Calu3 (cell line): Measurements from ENCODE around the gene PODNL1. TPM values are rescaled to one million over a fixed set of nuclear protein-coding genes. Genes with fewer than 3 reads are reported as not detected.
A peak's percentile ranks its signal among the peaks of the same experiment; 100 is the strongest.

Source experiments
- BruUV-seq: library from RNA; stranded (reverse); fragments of 400-500 nt; replicated peaks from 2 replicates; lab custom pipeline; 2021; lab: Mats Ljungman, UMichigan
- CTCF ChIA-PET: fragments of 300-600 bp; sonication (Branson Sonifier 250); formaldehyde crosslinking; loops from one replicate; lab custom pipeline; 2022; ENCODE audit warnings: antibody characterized with exemption; lab: Charles Lee
- DNase-seq: peaks from one replicate; pipeline ENCODE4 v3.0.0; 2022
- H3K27ac Mint-ChIP-seq: one replicate; pipeline ENCODE4 v1.8.0; 2022; ENCODE audit warnings: mixed read lengths; ENCODE audit not compliant: unreplicated experiment
- H3K27me3 Mint-ChIP-seq: one replicate; pipeline ENCODE4 v1.8.0; 2022; ENCODE audit warnings: mixed read lengths; ENCODE audit not compliant: unreplicated experiment
- H3K36me3 Mint-ChIP-seq: one replicate; pipeline ENCODE4 v1.8.0; 2022; ENCODE audit warnings: mild to moderate bottlenecking, moderate library complexity, mixed read lengths; ENCODE audit not compliant: insufficient read depth, unreplicated experiment
- H3K4me1 Mint-ChIP-seq: one replicate; pipeline ENCODE4 v1.8.0; 2022; ENCODE audit warnings: mild to moderate bottlenecking, low read depth, mixed read lengths; ENCODE audit not compliant: unreplicated experiment
- H3K4me3 Mint-ChIP-seq: one replicate; pipeline ENCODE4 v1.8.0; 2022; ENCODE audit warnings: mild to moderate bottlenecking, low read depth, moderate library complexity, mixed read lengths; ENCODE audit not compliant: unreplicated experiment
- H3K9me3 Mint-ChIP-seq: one replicate; pipeline ENCODE4 v1.8.0; 2022; ENCODE audit warnings: low read depth, mixed read lengths; ENCODE audit not compliant: unreplicated experiment
- intact Hi-C: fragments of 100-400 bp; cut with micrococcal nuclease; formaldehyde crosslinking; loops from one replicate; pipeline ENCODE4 v1.10.0; 2022; ENCODE audit not compliant: unreplicated experiment
- total RNA-seq: library from RNA; stranded (reverse); gene quantifications from 2 replicates; pipeline ENCODE4 v1.2.3, GENCODE V29; 2022
- TF ChIP-seq, protein P1 (sequence below): fragments of 200-600 bp; IDR thresholded peaks from one replicate; pipeline ENCODE4 v1.8.0; 2022; ENCODE audit warnings: antibody characterized with exemption; ENCODE audit not compliant: unreplicated experiment

PODNL1 gene
- total RNA-seq, 1 experiment from 2014 or later: not detected

- no peaks in the 10 kb centered on the region for H3K4me1 Mint-ChIP-seq
- no TSS peak for BruUV-seq
These were observed 22.0 kb upstream of the PODNL1 start for GRCh38 chr19:13959962-13960862.

DNA sequence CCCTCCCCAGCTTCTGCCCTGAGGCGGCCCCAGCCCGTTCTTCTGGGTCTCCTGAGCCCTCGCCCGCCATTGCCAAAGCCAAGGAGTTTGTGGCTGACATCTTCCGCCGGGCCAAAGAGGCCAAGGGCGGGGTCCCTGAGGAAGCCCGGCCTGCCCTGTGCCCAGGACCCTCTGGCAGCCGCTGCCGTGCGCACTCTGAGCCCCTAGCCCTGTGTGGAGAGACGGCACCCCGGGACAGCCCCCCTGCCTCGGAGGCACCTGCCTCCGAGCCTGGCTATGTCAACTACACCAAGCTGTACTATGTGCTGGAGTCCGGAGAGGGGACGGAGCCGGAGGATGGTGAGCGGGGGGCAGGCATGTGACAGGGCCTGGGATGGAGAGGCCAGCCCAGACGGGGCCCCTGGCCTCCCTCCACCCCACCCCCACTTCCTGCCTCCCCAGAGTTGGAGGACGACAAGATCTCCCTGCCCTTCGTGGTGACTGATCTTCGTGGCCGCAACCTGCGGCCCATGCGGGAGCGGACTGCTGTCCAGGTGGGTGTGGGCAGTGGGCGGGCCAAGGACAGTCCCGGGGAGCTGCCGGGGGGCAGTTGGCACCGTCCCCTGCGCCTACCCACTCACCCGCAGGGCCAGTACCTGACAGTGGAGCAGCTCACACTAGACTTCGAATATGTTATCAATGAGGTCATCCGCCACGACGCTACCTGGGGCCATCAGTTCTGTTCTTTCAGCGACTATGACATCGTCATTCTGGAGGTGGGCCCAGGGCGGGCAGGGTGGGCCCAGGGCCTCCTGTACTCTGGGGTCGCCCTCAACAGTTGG, 21.1 kb upstream of the PODNL1 start:
- Mint-ChIP-seq H3K4me1 (no peaks in the 10 kb centered on the region), H3K4me3 (no peak overlapping the region), H3K36me3 (peaks cover 33% of the 10 kb centered on the region), H3K9me3 (no peaks in the 10 kb centered on the region), H3K27me3 (no peaks in the 10 kb centered on the region), H3K27ac (no peak overlapping the region)
- DNase-seq: no peak
- no TSS peak for BruUV-seq
- intact Hi-C loops: no loop called here
- CTCF ChIA-PET: interaction anchor here (0.6 kb wide), 1 partner anchor 211 kb away, joined by 4 read pairs; no protein-coding TSS in a partner anchor
- TF ChIP-seq, protein P1, sequence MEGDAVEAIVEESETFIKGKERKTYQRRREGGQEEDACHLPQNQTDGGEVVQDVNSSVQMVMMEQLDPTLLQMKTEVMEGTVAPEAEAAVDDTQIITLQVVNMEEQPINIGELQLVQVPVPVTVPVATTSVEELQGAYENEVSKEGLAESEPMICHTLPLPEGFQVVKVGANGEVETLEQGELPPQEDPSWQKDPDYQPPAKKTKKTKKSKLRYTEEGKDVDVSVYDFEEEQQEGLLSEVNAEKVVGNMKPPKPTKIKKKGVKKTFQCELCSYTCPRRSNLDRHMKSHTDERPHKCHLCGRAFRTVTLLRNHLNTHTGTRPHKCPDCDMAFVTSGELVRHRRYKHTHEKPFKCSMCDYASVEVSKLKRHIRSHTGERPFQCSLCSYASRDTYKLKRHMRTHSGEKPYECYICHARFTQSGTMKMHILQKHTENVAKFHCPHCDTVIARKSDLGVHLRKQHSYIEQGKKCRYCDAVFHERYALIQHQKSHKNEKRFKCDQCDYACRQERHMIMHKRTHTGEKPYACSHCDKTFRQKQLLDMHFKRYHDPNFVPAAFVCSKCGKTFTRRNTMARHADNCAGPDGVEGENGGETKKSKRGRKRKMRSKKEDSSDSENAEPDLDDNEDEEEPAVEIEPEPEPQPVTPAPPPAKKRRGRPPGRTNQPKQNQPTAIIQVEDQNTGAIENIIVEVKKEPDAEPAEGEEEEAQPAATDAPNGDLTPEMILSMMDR: no peak

More at GRCh38 chr19:13959962-13960862, 22.0 kb upstream of the PODNL1 start:
- Mint-ChIP-seq H3K27me3 (no peaks in the 10 kb centered on the region), H3K9me3 (no peaks in the 10 kb centered on the region), H3K36me3 (peaks cover 33% of the 10 kb centered on the region), H3K27ac (no peak overlapping the region), H3K4me3 (no peak overlapping the region)
- intact Hi-C loops: no loop called here
- CTCF ChIA-PET: interaction anchor here (0.5 to 1.3 kb wide), 3 partner anchors 18 to 212 kb away, joined by 3 to 7 read pairs (median 4); partner anchors contain the start of gene IL27RA
- peak; percentile 18 for DNase-seq
- TF ChIP-seq, protein P1: no peak

DNA sequence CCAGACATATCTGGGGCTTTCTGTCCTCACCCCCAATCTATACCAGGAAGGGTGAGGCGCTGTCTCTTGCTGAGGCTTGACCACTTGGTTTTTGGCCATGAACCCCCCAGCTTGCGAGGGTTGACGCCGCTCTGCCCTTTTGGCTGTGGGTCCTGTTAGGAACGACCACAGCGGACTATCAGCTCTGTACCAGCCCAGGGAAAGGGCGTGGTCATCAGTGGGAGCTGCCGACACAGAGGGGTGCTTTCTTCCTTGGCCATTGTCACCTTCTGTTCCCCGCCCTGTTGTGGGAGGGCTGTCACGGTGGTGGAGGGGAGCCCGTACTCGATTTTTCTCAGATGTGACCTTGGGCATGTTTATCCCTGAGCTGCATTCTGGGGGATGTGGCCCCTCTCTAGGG, 19.8 kb upstream of the PODNL1 start:
- H3K9me3 Mint-ChIP-seq: no peaks in the 10 kb centered on the region
- TF ChIP-seq, protein P1: no peak
- CTCF ChIA-PET: no interaction called here
- H3K27me3 Mint-ChIP-seq: no peaks in the 10 kb centered on the region
- peaks cover 42% of the 10 kb centered on the region for H3K36me3 Mint-ChIP-seq
- H3K4me1 Mint-ChIP-seq: no peaks in the 10 kb centered on the region
- no peak overlapping the region for H3K27ac Mint-ChIP-seq
- DNase-seq: no peak
- H3K4me3 Mint-ChIP-seq: no peak overlapping the region
- intact Hi-C loops: no loop called here
- no TSS peak for BruUV-seq

GRCh38 chr19:13957051-13957450, 18.8 kb upstream of the PODNL1 start:
- Mint-ChIP-seq H3K4me1 (no peaks in the 10 kb centered on the region), H3K36me3 (peaks cover 52% of the 10 kb centered on the region), H3K27ac (no peak overlapping the region), H3K9me3 (no peaks in the 10 kb centered on the region), H3K27me3 (no peaks in the 10 kb centered on the region), H3K4me3 (no peak overlapping the region)
- TF ChIP-seq, protein P1: no peak
- CTCF ChIA-PET: no interaction called here
- BruUV-seq: no TSS peak
- no peak for DNase-seq
- intact Hi-C loops: no loop called here
